Bronchial epithelial cell (primary cell): Measurements from ENCODE around the gene HES4. TPM values are rescaled to one million over a fixed set of nuclear protein-coding genes. Genes with fewer than 3 reads are reported as not detected.

Experiments
- DNase-seq: peaks from one replicate; pipeline ENCODE4 v3.0.0-alpha.2; 2010; ENCODE audit warnings: low read depth
- FAIRE-seq: peaks from 2 replicates; lab custom pipeline; 2011; peaks lifted over from hg19 to GRCh38; lab: Jason Lieb, UNC
- H3K27me3 ChIP-seq: 2 replicates; pipeline ENCODE4 v1.5.1; 2011; ENCODE audit warnings: low read length; ENCODE audit not compliant: control insufficient read depth, insufficient read depth
- H3K36me3 ChIP-seq: 2 replicates; pipeline ENCODE4 v1.5.1; 2011; ENCODE audit warnings: low read length; ENCODE audit not compliant: control insufficient read depth, insufficient read depth
- H3K4me3 ChIP-seq: 2 replicates; pipeline ENCODE4 v1.5.1; 2011; ENCODE audit warnings: mild to moderate bottlenecking, low read depth, low read length, control low read depth
- total RNA-seq: library from RNA; depleted of rRNA; stranded (reverse); fragments of >200 nt; gene quantifications from 2 replicates; pipeline ENCODE4 v1.2.1, GENCODE V29; 2014
- TF ChIP-seq, protein P1 (sequence below): IDR thresholded peaks from 2 replicates; pipeline ENCODE4 v1.5.1; 2011; ENCODE audit warnings: mild to moderate bottlenecking, moderate library complexity, low read length, control low read depth, inconsistent platforms; ENCODE audit not compliant: insufficient read depth, severe bottlenecking

The HES4 gene
- total RNA-seq, 1 donor from 2014 or later = 42.6 TPM

DNA sequence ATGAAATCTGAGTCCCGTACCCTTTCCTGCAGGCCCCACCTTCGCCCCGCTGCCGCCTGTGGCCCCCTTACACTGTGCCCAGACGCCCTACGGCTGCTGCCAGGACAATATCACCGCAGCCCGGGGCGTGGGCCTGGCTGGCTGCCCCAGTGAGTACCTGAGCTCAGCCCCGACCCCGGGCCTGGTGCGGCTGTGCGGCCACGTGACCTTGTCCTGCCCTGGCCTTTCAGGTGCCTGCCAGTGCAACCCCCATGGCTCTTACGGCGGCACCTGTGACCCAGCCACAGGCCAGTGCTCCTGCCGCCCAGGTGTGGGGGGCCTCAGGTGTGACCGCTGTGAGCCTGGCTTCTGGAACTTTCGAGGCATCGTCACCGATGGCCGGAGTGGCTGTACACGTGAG lies 45.2 kb upstream of the HES4 start:
- no peaks in the 10 kb centered on the region for H3K27me3 ChIP-seq
- H3K4me3 ChIP-seq = no peak overlapping the region
- no peak for DNase-seq
- peaks cover 62% of the 10 kb centered on the region for H3K36me3 ChIP-seq
- no peak for FAIRE-seq
- TF ChIP-seq, protein P1, sequence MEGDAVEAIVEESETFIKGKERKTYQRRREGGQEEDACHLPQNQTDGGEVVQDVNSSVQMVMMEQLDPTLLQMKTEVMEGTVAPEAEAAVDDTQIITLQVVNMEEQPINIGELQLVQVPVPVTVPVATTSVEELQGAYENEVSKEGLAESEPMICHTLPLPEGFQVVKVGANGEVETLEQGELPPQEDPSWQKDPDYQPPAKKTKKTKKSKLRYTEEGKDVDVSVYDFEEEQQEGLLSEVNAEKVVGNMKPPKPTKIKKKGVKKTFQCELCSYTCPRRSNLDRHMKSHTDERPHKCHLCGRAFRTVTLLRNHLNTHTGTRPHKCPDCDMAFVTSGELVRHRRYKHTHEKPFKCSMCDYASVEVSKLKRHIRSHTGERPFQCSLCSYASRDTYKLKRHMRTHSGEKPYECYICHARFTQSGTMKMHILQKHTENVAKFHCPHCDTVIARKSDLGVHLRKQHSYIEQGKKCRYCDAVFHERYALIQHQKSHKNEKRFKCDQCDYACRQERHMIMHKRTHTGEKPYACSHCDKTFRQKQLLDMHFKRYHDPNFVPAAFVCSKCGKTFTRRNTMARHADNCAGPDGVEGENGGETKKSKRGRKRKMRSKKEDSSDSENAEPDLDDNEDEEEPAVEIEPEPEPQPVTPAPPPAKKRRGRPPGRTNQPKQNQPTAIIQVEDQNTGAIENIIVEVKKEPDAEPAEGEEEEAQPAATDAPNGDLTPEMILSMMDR = no peak

DNA sequence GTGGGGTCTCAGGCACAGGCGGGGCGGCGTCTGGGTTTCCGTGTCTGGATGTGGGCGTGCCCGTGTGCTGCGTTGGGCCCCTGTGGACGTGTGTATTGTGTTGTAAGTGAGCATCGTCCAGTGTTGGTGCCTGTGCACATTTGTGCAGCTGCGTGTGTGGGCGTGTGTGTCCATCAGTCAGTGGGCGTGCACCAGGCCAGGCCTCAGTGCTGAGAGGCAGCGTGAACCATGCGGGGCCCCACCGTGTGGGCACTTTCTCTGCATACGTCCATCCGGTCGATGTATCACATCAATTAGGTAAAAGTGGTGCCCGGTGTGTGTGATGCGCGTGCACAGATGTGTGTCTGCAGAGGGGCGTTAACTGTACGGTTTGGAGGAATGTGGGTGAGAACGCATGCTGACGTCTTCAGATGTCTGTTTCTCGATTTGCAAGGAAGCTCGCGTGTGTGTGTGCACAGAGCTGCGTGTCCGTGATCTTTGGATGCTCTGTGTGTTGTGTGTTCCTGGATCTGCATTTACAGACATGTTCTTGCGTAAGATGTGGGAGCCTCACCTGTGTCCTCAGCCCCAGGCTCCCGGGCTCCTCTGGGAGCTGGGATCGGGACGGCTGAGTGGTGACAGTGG lies 44.7 kb upstream of the HES4 start:
- TF ChIP-seq, protein P1 = no peak
- peak; percentile 82 for FAIRE-seq
- no peak for DNase-seq
- Histone ChIP-seq H3K36me3 (peaks cover 59% of the 10 kb centered on the region), H3K27me3 (no peaks in the 10 kb centered on the region), H3K4me3 (no peak overlapping the region)

DNA sequence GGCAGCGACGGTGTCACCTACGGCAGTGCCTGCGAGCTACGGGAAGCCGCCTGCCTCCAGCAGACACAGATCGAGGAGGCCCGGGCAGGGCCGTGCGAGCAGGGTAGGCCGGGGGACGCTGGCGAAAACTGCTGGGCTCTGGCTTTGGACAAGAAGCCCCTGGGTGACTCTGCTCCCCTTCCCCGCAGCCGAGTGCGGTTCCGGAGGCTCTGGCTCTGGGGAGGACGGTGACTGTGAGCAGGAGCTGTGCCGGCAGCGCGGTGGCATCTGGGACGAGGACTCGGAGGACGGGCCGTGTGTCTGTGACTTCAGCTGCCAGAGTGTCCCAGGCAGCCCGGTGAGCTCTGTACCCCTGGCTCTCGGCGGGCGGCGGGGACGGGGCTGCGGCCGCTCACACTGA lies 44.0 kb upstream of the HES4 start:
- Histone ChIP-seq H3K27me3 (no peaks in the 10 kb centered on the region), H3K4me3 (no peak overlapping the region), H3K36me3 (peaks cover 55% of the 10 kb centered on the region)
- FAIRE-seq (no peak), DNase-seq (no peak)
- TF ChIP-seq, protein P1 = no peak

DNA sequence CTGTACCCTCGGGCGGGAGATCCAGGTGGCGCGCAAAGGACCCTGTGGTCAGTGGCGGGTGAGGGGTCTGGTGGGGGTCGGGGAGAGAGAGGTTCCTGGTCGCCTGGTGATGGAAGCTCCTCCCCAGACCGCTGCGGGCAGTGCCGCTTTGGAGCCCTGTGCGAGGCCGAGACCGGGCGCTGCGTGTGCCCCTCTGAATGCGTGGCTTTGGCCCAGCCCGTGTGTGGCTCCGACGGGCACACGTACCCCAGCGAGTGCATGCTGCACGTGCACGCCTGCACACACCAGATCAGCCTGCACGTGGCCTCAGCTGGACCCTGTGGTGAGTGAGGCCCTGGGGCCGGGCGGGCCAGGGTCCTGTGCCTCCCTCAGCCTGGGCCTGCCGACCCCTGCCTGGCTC lies 43.5 kb upstream of the HES4 start:
- FAIRE-seq = no peak
- no peaks in the 10 kb centered on the region for H3K27me3 ChIP-seq
- H3K36me3 ChIP-seq = peaks cover 55% of the 10 kb centered on the region

DNA sequence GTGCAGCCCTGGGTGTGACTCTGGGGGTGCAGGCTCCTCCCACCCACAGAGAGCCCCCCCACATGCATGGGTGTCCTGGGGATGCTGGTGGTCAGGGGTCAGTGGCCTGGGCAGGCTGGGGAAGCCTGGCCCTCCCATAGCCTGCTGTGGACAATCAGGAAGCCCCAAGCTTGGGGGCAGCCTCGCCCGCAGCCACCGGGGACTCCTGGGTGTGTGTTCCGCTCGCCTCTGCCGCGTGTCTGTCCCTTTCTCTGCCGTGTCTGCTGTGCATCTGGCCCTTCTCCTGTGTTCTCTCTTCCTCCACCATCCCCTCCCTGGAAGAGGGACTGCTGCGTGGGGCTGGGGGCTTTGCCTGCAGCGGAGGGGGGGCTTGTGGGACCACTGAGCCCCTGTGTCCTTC lies 42.9 kb upstream of the HES4 start:
- Histone ChIP-seq H3K36me3 (peaks cover 55% of the 10 kb centered on the region), H3K4me3 (no peak overlapping the region), H3K27me3 (no peaks in the 10 kb centered on the region)
- FAIRE-seq = no peak
- DNase-seq = no peak
- TF ChIP-seq, protein P1 = no peak

More for the DNA sequence above, 43.5 kb upstream of the HES4 start:
- H3K4me3 ChIP-seq = no peak overlapping the region
- TF ChIP-seq, protein P1 = no peak
- no peak for DNase-seq

DNA sequence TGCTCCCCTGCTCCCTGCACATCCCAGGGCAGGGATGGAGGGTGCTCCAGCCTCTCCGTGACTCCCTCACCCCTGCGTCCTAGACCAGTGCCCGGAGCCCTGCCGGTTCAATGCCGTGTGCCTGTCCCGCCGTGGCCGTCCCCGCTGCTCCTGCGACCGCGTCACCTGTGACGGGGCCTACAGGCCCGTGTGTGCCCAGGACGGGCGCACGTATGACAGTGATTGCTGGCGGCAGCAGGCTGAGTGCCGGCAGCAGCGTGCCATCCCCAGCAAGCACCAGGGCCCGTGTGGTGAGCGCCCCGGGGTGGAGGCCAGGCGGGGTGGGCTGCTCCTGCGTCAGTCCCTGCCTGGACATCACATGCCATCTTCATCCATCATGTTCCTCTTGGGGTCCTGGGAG lies 42.0 kb upstream of the HES4 start:
- H3K36me3 ChIP-seq = peaks cover 49% of the 10 kb centered on the region
- H3K4me3 ChIP-seq = no peak overlapping the region
- DNase-seq (no peak), FAIRE-seq (no peak)
- no peaks in the 10 kb centered on the region for H3K27me3 ChIP-seq
- TF ChIP-seq, protein P1 = no peak
